H9 (cell line): ENCODE results near the gene PCDHGA9. TPM values are rescaled to one million over a fixed set of nuclear protein-coding genes. Genes with fewer than 3 reads are reported as not detected.

Source experiments
- DNase-seq: peaks from one replicate; pipeline ENCODE4 v3.0.0-alpha.2; 2017
- H2AFZ ChIP-seq: one replicate; pipeline ENCODE4 v1.6.1; 2013; ENCODE audit warnings: mild to moderate bottlenecking, low read length, control low read depth, moderate library complexity
- H2AK5ac ChIP-seq: 2 replicates; pipeline ENCODE4 v1.6.1; 2013; ENCODE audit warnings: low read length, control low read depth, mixed read lengths; ENCODE audit not compliant: insufficient read length
- H2BK120ac ChIP-seq: one replicate; pipeline ENCODE4 v1.6.1; 2013; ENCODE audit warnings: low read depth, mild to moderate bottlenecking, low read length, control low read depth, inconsistent platforms; ENCODE audit not compliant: poor library complexity, severe bottlenecking
- H2BK12ac ChIP-seq: 2 replicates; pipeline ENCODE4 v1.6.1; 2013; ENCODE audit warnings: low read length, control low read depth, mixed read lengths, low read depth; ENCODE audit not compliant: insufficient read length
- H2BK15ac ChIP-seq: 2 replicates; pipeline ENCODE4 v1.6.1; 2013; ENCODE audit warnings: low read depth, low read length, control low read depth
- H2BK20ac ChIP-seq: one replicate; pipeline ENCODE4 v1.6.1; 2013; ENCODE audit warnings: low read depth, mild to moderate bottlenecking, low read length, control low read depth, inconsistent platforms; ENCODE audit not compliant: poor library complexity, severe bottlenecking
- H2BK5ac ChIP-seq: 2 replicates; pipeline ENCODE4 v1.6.1; 2013; ENCODE audit warnings: low read length, control low read depth, mixed read lengths; ENCODE audit not compliant: insufficient read length
- H3K14ac ChIP-seq: 2 replicates; pipeline ENCODE4 v1.6.1; 2013; ENCODE audit warnings: low read length, control low read depth; ENCODE audit not compliant: insufficient read depth
- H3K18ac ChIP-seq: 2 replicates; pipeline ENCODE4 v1.6.1; 2013; ENCODE audit warnings: low read depth, mild to moderate bottlenecking, mixed read lengths, low read length, control low read depth; ENCODE audit not compliant: insufficient read length
- H3K23ac ChIP-seq: 2 replicates; pipeline ENCODE4 v1.6.1; 2013; ENCODE audit warnings: low read length, control low read depth, mixed read lengths, low read depth; ENCODE audit not compliant: insufficient read length
- H3K23me2 ChIP-seq: 2 replicates; pipeline ENCODE4 v1.6.1; 2013; ENCODE audit warnings: low read depth, mild to moderate bottlenecking, mixed read lengths, low read length, control low read depth; ENCODE audit not compliant: insufficient read length, poor library complexity, severe bottlenecking
- H3K27ac ChIP-seq: 2 replicates; pipeline ENCODE4 v1.5.1; 2013; ENCODE audit warnings: low read length, control low read depth, mixed read lengths, low read depth; ENCODE audit not compliant: insufficient read length
- H3K27me3 ChIP-seq: 2 replicates; pipeline ENCODE4 v1.6.1; 2013; ENCODE audit warnings: low read length, control low read depth, inconsistent platforms; ENCODE audit not compliant: insufficient read depth
- H3K4ac ChIP-seq: 2 replicates; pipeline ENCODE4 v1.6.1; 2013; ENCODE audit warnings: low read depth, mild to moderate bottlenecking, control low read depth, inconsistent platforms, low read length, moderate library complexity
- H3K4me1 ChIP-seq: 2 replicates; pipeline ENCODE4 v1.6.1; 2013; ENCODE audit warnings: low read length, control low read depth, inconsistent platforms; ENCODE audit not compliant: insufficient read depth
- H3K4me2 ChIP-seq: 2 replicates; pipeline ENCODE4 v1.6.1; 2013; ENCODE audit warnings: low read length, control low read depth, mixed read lengths; ENCODE audit not compliant: insufficient read length, insufficient read depth
- H3K56ac ChIP-seq: 2 replicates; pipeline ENCODE4 v1.6.1; 2013; ENCODE audit warnings: low read depth, mild to moderate bottlenecking, mixed read lengths, low read length, control low read depth; ENCODE audit not compliant: insufficient read length
- H3K79me1 ChIP-seq: 2 replicates; pipeline ENCODE4 v1.6.1; 2013; ENCODE audit warnings: low read depth, mild to moderate bottlenecking, moderate library complexity, low read length, control low read depth, inconsistent platforms; ENCODE audit not compliant: insufficient read depth, poor library complexity, severe bottlenecking
- H3K79me2 ChIP-seq: 2 replicates; pipeline ENCODE4 v1.6.1; 2013; ENCODE audit warnings: low read length, control low read depth, inconsistent platforms; ENCODE audit not compliant: insufficient read depth
- H3K9ac ChIP-seq: 2 replicates; pipeline ENCODE4 v1.6.1; 2013; ENCODE audit warnings: low read length, control low read depth, mixed read lengths; ENCODE audit not compliant: insufficient read length; ENCODE audit errors: extremely low read depth
- H3K9me3 ChIP-seq: one replicate; pipeline ENCODE4 v1.6.1; 2013; ENCODE audit warnings: low read depth, low read length, inconsistent platforms; ENCODE audit not compliant: control insufficient read depth
- H3T11ph ChIP-seq: one replicate; pipeline ENCODE4 v1.6.1; 2013; ENCODE audit warnings: mild to moderate bottlenecking, low read length, control low read depth, inconsistent platforms
- H4K20me1 ChIP-seq: one replicate; pipeline ENCODE4 v1.6.1; 2013; ENCODE audit not compliant: control insufficient read depth, insufficient read length, insufficient read depth
- H4K5ac ChIP-seq: 2 replicates; pipeline ENCODE4 v1.6.1; 2013; ENCODE audit warnings: low read depth, mild to moderate bottlenecking, mixed read lengths, low read length, control low read depth; ENCODE audit not compliant: insufficient read length
- H4K8ac ChIP-seq: replicated peaks from 2 replicates; pipeline ENCODE4 v1.6.1; 2013; ENCODE audit warnings: low read length, control low read depth, mixed read lengths, low read depth; ENCODE audit not compliant: insufficient read length
- H4K91ac ChIP-seq: 2 replicates; pipeline ENCODE4 v1.6.1; 2013; ENCODE audit warnings: low read depth, mild to moderate bottlenecking, moderate library complexity, mixed read lengths, low read length, control low read depth; ENCODE audit not compliant: insufficient read length
- H3K27ac Mint-ChIP-seq, 3 experiments: 2 replicates in 2 of 3; 3 replicates in 1 of 3; pipeline ENCODE4 v1.8.0; 2020 to 2021; ENCODE audit warnings: mixed read lengths in 3 of 3, mild to moderate bottlenecking in 1 of 3, moderate library complexity in 1 of 3
- H3K27me3 Mint-ChIP-seq: 2 replicates; pipeline ENCODE4 v1.8.0; 2021; ENCODE audit warnings: low read depth, mild to moderate bottlenecking, moderate library complexity, mixed read lengths
- H3K36me3 Mint-ChIP-seq, 3 experiments: 2 replicates in 2 of 3; 3 replicates in 1 of 3; pipeline ENCODE4 v1.8.0; 2020 to 2021; ENCODE audit warnings: low read depth in 3 of 3, mixed read lengths in 3 of 3; ENCODE audit not compliant: insufficient read depth in 1 of 3
- H3K4me1 Mint-ChIP-seq, 2 experiments: 2 replicates each; pipeline ENCODE4 v1.8.0; 2020; ENCODE audit warnings: mixed read lengths in 2 of 2
- H3K4me3 Mint-ChIP-seq, 2 experiments: 2 replicates in 1 of 2; 3 replicates in 1 of 2; pipeline ENCODE4 v1.8.0; 2020 to 2021; ENCODE audit warnings: mild to moderate bottlenecking in 2 of 2, mixed read lengths in 2 of 2, moderate library complexity in 1 of 2
- H3K9me3 Mint-ChIP-seq, 2 experiments: 2 replicates in 1 of 2; 3 replicates in 1 of 2; pipeline ENCODE4 v1.8.0; 2020; ENCODE audit warnings: mild to moderate bottlenecking in 2 of 2, mixed read lengths in 2 of 2, moderate library complexity in 1 of 2
- CTCF ChIP-seq: fragments of 200-600 bp; sonication (generic); conservative IDR thresholded peaks from 3 replicates; pipeline ENCODE4 v1.8.0; 2021; ENCODE audit warnings: antibody characterized with exemption, mild to moderate bottlenecking
- WGBS: extraction: QIAGEN DNeasy Blood & Tissue Kit; methylation state at CpG from one replicate; pipeline ENCODE4 v1.1.7; 2013; ENCODE audit warnings: missing lambda C conversion rate, low lambda C conversion rate, mixed read lengths; ENCODE audit not compliant: insufficient read length; ENCODE audit errors: extremely low coverage; 5-methylcytosine and 5-hydroxymethylcytosine counted together
- total RNA-seq: library from RNA; stranded (reverse); gene quantifications from 2 replicates; pipeline ENCODE4 v1.2.1, GENCODE V29; 2021

PCDHGA9 gene
- total RNA-seq, 1 experiment from 2014 or later: 1.3 TPM

DNA sequence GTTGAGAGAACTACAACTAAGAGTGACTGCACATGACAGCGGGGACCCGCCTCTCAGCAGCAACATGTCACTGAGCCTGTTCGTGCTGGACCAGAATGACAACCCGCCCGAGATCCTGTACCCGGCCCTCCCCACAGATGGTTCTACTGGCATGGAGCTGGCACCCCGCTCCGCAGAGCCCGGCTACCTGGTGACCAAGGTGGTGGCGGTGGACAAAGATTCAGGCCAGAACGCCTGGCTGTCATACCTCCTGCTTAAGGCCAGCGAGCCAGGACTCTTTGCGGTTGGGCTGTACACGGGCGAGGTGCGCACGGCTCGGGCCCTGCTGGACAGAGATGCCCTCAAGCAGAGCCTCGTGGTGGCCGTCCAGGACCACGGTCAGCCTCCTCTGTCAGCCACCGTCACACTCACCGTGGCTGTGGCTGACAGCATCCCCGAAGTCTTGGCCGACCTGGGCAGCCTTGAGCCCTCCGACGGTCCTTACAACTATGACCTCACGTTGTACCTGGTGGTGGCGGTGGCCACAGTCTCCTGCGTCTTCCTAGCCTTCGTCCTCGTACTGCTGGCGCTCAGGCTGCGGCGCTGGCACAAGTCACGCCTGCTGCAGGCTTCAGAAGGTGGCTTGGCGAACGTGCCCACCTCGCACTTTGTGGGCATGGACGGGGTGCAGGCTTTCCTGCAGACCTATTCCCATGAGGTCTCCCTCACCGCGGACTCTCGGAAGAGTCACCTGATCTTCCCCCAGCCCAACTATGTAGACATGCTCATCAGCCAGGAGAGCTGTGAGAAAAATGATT is 17.9 kb upstream of the PCDHGA9 start:
- 0 out of 2 replicates have a peak, but pooled peaks cover 2% of the 10 kb centered on the region for H3K4me1 ChIP-seq
- H2AFZ ChIP-seq: no peak overlapping the region
- no peak overlapping the region for H2BK12ac ChIP-seq
- no peak overlapping the region for H4K5ac ChIP-seq
- no peak overlapping the region for H4K91ac ChIP-seq
- no peak for DNase-seq
- no peak overlapping the region for H3K56ac ChIP-seq
- H3K9me3 ChIP-seq: peaks cover 38% of the 10 kb centered on the region
- H2BK5ac ChIP-seq: no peak overlapping the region
- H4K8ac ChIP-seq: no peak overlapping the region
- H3K18ac ChIP-seq: no peak overlapping the region
- H3K27me3 ChIP-seq: no peaks in the 10 kb centered on the region
- no CpG with 5 or more reads among the region's 43 CpGs for WGBS
- no peak overlapping the region for H3K23ac ChIP-seq
- no peaks in the 10 kb centered on the region for H3K79me2 ChIP-seq
- peaks cover 12% of the 10 kb centered on the region; the same call in 1 of the 2 replicates for H3K27me3 Mint-ChIP-seq
- no peaks in the 10 kb centered on the region for H3K4me1 Mint-ChIP-seq
- no peak overlapping the region for H3K14ac ChIP-seq
- H3K36me3 Mint-ChIP-seq: peaks cover 16 to 51% (median 34%) of the 10 kb centered on the region in 3 experiments
- no peak overlapping the region for H3K27ac ChIP-seq
- no peak overlapping the region for H2BK20ac ChIP-seq
- H3K9me3 Mint-ChIP-seq: peaks cover 71 to 76% of the 10 kb centered on the region in 2 experiments
- no peak overlapping the region for H2BK120ac ChIP-seq
- H3K9ac ChIP-seq: no peak overlapping the region
- no peak for TF ChIP-seq CTCF
- H3K79me1 ChIP-seq: no peaks in the 10 kb centered on the region
- no peak overlapping the region for H3K4me2 ChIP-seq
- H3K4ac ChIP-seq: no peak overlapping the region
- no peak overlapping the region for H3T11ph ChIP-seq
- no peaks in the 10 kb centered on the region for H3K23me2 ChIP-seq
- H3K27ac Mint-ChIP-seq: no peak overlapping the region
- no peak overlapping the region for H2AK5ac ChIP-seq
- no peak overlapping the region for H2BK15ac ChIP-seq
- H4K20me1 ChIP-seq: no peaks in the 10 kb centered on the region
- no peak overlapping the region for H3K4me3 Mint-ChIP-seq
